Left renal cortex interstitium (tissue), 4 donors: Measurements from ENCODE around the gene MOBP. TPM values are rescaled to one million over a fixed set of nuclear protein-coding genes. Genes with fewer than 3 reads are reported as not detected.

Experiments
- DNase-seq, 4 donors: peaks; one replicate each; pipeline ENCODE4 v3.0.0-alpha.2; 2013; ENCODE audit warnings: low read depth in 4 of 4, low spot score in 2 of 4, missing footprints in 1 of 4
- polyA plus RNA-seq, 4 donors: library from polyadenylated mRNA; unstranded; fragments of 120-200 nt; gene quantifications; one replicate each; pipeline ENCODE4 v1.2.1, GENCODE V29; 2013; ENCODE audit not compliant: insufficient read length in 4 of 4

Gene MOBP
- polyA plus RNA-seq, 4 donors: 0.17 to 0.96 (median 0.20) TPM; not detected in 1

DNA sequence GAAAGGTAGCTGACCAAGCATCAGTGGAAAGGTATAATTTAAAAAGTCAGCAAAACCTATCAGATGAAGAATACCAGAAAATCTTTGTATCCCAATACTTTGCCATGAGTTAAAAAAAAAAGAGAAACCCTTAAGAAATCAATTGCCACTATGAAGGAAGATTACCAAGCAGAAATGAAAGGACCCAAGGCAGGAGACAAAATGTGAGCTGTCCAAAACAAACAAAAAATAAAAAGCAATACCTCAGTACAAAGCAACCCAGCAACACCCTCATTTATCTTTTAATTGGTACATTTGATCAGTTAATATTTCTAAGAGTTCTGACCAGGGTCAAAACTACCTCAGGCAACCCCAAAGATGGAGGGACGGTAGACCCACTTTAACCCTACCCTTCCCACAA, 65.3 kb downstream of the MOBP start:
- DNase-seq: no peak

DNA sequence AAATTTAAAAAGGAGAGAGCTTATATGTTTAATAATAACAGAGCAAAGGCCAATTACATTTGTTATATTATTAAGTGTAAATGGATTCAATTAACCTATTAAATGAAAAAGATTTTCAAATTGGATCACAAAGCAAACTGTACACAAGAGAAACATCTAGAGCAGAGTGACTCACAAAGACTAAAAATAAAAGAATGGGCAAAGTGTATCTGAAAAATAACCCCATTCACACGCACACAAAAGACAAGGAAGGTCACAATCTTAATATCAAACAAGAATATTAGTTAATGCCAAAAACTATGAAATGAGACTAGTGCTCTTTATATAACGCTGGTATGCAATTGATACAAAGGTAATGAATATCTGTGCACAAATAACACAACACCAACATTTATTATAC, 65.7 kb downstream of the MOBP start:
- no peak for DNase-seq

DNA sequence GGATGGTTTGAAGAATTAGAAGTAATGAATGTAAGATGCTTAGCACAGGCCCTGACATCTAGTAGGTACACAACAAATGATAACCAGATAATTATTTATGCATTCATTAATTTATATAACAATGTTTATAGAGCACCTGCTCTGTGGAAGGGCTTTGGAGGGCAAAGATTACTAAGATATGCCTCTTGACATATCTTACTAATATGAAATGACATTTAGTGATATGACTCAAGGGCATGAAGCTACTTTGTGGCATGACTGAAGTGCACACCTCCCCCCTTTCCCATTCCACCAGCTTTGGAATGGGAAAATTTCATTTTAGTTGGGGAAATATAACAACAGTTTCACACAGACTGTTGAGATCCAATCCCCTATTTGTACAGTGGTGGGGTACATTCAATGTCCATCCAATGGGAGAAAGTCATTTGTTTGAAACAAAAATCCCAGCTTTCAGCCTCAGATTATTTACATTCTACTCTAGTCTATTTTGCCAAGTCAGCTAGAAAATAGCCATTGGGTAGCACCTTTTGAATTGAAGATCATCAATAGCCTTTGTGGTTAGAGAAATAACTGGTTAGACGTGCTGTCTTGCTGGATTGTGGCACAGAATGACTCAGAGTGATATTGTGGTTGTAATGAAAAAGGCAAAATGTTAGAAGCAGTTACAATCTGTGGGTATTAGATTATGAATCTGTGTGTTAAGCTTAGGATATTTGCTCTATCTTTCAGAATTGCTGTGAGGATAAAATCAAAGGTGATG, 72.9 kb downstream of the MOBP start:
- no peak for DNase-seq

GRCh38 chr3:39541442-39541841, 74.0 kb downstream of the MOBP start:
- no peak for DNase-seq

DNA sequence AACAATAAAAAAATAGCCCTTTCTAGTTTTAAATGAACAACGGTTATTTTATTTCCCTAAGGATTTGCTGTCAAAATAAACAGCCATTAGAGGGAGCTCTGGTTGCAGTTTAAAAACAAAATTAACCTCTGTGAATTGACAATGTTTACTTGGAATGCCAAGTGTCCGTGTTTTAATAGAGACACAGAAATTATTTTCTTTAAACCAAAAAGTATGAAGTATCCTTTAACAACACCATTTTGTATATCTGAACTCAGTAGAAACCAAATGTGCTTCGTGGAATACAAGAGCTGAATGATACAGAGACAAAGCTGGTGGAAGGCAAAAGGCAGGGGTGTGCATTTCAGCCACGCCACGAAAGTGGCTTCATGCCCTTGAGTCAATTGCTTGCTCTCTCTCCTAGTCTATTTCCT, 74.4 kb downstream of the MOBP start:
- peak in 1 of 4 donors; percentile 2 for DNase-seq

DNA sequence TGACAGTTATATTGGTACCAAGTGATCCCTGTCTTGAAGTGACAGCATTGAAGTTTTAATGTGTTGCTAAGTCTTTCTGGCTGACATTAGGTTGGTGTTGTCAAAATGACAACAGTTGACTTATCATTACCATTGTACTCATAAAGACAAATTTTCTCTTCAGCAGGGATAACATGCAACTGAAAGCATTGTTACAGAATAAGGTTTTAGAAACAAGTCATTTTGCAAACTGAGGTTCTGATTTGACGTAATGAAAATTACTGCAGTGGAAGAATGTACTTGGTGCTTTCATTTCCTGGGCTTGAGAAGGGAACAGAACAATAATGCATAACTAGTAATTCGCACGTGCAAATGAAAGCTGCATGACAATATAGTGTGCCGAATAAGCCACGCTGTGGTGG, 75.1 kb downstream of the MOBP start:
- DNase-seq: no peak

DNA sequence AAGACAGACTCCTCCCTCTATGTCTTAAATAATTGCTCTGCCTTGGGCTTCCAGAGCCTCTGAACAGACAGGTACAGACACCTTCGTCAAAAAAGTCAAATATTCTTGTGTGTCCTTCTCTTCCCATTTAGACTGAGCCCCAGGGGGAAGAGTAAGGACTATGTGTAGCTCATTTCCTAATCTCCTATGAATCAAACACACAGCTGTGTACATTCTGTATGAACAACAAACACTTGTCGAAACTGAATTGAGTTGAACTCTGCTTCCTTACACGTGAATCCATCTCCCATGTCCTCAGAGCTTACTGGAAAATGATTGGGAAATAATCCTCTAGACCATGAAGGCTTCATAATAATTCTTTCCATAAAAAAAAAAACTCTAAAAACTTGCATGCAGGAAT, 80.8 kb downstream of the MOBP start:
- DNase-seq: no peak

GRCh38 chr3:39550354-39551051, 83.0 kb downstream of the MOBP start:
- no peak for DNase-seq

Other genes starting within 250 kb of the MOBP start
- 1 to 10 TPM; 1.6 to 5.0 (median 4.2) TPM for gene CX3CR1, start 187.6 kb upstream of the MOBP start, polyA plus RNA-seq
- not detected for gene CCR8, start 138.0 kb upstream of the MOBP start, polyA plus RNA-seq
- 10 to 100 TPM; 32.6 to 38.5 (median 36.5) TPM for gene SLC25A38, start 84.3 kb upstream of the MOBP start, polyA plus RNA-seq
- gene RPSA, start 61.0 kb upstream of the MOBP start, polyA plus RNA-seq: 1,000 to 10,000 TPM; 1,358 to 1,713 (median 1,571) TPM